ENCODE measurements around the gene NPHP3. TPM values are rescaled to one million over a fixed set of nuclear protein-coding genes. Genes with fewer than 3 reads are reported as not detected.

Gene NPHP3
- total RNA-seq, 1 donor from 2014 or later, result 22.4 TPM

DNA sequence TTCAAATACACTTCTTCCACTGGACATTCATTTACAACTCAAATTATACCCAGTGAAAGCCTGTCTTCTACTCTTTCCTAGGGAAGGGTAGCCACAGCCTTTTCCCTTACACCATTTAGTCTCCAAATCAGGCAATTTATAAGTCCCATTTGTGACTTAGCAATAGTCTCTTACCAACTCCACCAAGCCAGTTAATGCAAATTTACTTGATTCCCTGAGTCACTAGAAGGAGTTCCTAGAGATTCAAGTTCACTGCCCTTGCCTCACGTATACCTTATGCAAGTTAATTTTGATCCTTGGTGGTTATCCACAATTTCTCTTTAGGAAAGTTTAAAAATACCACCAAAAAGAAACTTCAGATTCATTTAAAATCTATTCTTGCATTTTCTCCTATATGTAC is 16.1 kb upstream of the NPHP3 start:
- Mint-ChIP-seq H3K27ac (no peak overlapping the region), H3K36me3 (no peaks in the 10 kb centered on the region)

GRCh38 chr3:132735589-132735988 is 13.4 kb upstream of the NPHP3 start:
- TF ChIP-seq, protein P1, sequence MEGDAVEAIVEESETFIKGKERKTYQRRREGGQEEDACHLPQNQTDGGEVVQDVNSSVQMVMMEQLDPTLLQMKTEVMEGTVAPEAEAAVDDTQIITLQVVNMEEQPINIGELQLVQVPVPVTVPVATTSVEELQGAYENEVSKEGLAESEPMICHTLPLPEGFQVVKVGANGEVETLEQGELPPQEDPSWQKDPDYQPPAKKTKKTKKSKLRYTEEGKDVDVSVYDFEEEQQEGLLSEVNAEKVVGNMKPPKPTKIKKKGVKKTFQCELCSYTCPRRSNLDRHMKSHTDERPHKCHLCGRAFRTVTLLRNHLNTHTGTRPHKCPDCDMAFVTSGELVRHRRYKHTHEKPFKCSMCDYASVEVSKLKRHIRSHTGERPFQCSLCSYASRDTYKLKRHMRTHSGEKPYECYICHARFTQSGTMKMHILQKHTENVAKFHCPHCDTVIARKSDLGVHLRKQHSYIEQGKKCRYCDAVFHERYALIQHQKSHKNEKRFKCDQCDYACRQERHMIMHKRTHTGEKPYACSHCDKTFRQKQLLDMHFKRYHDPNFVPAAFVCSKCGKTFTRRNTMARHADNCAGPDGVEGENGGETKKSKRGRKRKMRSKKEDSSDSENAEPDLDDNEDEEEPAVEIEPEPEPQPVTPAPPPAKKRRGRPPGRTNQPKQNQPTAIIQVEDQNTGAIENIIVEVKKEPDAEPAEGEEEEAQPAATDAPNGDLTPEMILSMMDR (conservative IDR thresholded peaks at IDR 0.05), result no peak
- H3K27me3 Mint-ChIP-seq, result peaks cover 11% of the 10 kb centered on the region
- H3K36me3 Mint-ChIP-seq, result no peaks in the 10 kb centered on the region
- H3K4me1 Mint-ChIP-seq (ENCODE audit: unreplicated experiment), result no peaks in the 10 kb centered on the region
- no peak for DNase-seq (ENCODE audit: extremely low spot score, unreplicated experiment)
- H3K27ac Mint-ChIP-seq, result no peak overlapping the region
- no peaks in the 10 kb centered on the region for H3K9me3 Mint-ChIP-seq
- H3K4me3 Mint-ChIP-seq, result no peak overlapping the region

More for the DNA sequence above, 16.1 kb upstream of the NPHP3 start:
- DNase-seq (ENCODE audit: extremely low spot score, unreplicated experiment), result no peak
- Mint-ChIP-seq H3K9me3 (no peaks in the 10 kb centered on the region), H3K27me3 (peaks cover 10% of the 10 kb centered on the region), H3K4me3 (no peak overlapping the region), H3K4me1 (ENCODE audit: unreplicated experiment) (no peaks in the 10 kb centered on the region)
- TF ChIP-seq, protein P1 (conservative IDR thresholded peaks at IDR 0.05), result no peak

- no peak overlapping the region for H3K27ac Mint-ChIP-seq
Measured at GRCh38 chr3:132730891-132731580, 8.8 kb upstream of the NPHP3 start.

DNA sequence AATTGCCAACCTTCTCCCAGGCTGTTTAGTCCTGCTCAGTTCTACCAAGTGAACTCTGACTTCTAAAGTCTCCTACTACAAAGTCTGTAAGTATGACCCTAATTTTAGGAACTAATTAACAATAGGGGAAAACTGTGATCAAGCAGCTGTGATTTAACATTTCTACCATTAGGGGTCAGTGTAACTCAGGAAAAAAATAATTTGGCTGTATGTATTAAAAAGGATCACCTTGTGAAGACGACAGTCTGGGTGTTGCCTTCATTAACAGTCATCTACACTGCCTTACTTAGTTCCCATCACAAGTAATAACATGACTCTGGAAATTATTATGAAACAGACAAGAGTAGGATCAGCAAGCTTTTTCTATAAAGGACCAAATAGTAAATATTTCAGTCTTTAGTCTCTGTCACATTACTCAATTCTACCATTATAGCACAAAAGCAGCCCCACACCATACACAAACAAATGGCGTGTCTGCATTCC is 4.2 kb upstream of the NPHP3 start:
- Mint-ChIP-seq H3K36me3 (no peaks in the 10 kb centered on the region), H3K4me1 (ENCODE audit: unreplicated experiment) (peaks cover 6% of the 10 kb centered on the region), H3K27ac (peak overlapping the region; percentile 36), H3K27me3 (peaks cover 9% of the 10 kb centered on the region), H3K4me3 (peak overlapping the region; percentile 40), H3K9me3 (no peaks in the 10 kb centered on the region)
- TF ChIP-seq, protein P1 (conservative IDR thresholded peaks at IDR 0.05), result peak; percentile 91
- no peak for DNase-seq (ENCODE audit: extremely low spot score, unreplicated experiment)

More at GRCh38 chr3:132730891-132731580, 8.8 kb upstream of the NPHP3 start:
- no peak for DNase-seq (ENCODE audit: extremely low spot score, unreplicated experiment)
- Mint-ChIP-seq H3K9me3 (no peaks in the 10 kb centered on the region), H3K36me3 (no peaks in the 10 kb centered on the region), H3K4me3 (no peak overlapping the region), H3K4me1 (ENCODE audit: unreplicated experiment) (peaks cover 6% of the 10 kb centered on the region), H3K27me3 (peaks cover 14% of the 10 kb centered on the region)
- TF ChIP-seq, protein P1 (conservative IDR thresholded peaks at IDR 0.05), result peak; percentile 74

- H3K4me1 Mint-ChIP-seq (ENCODE audit: unreplicated experiment), result peaks cover 18% of the 10 kb centered on the region
- H3K36me3 Mint-ChIP-seq, result peaks cover 14% of the 10 kb centered on the region
- TF ChIP-seq, protein P1 (conservative IDR thresholded peaks at IDR 0.05), result no peak
- H3K27ac Mint-ChIP-seq, result peak overlapping the region; percentile 90
- H3K9me3 Mint-ChIP-seq, result no peaks in the 10 kb centered on the region
- peak overlapping the region; percentile 94 for H3K4me3 Mint-ChIP-seq
- H3K27me3 Mint-ChIP-seq, result no peaks in the 10 kb centered on the region
- no peak for DNase-seq (ENCODE audit: extremely low spot score, unreplicated experiment)
Measured at GRCh38 chr3:132723024-132723950, 1.1 kb upstream of the NPHP3 start.
